Measurements from ENCODE around the gene TUBB3. TPM values are rescaled to one million over a fixed set of nuclear protein-coding genes. Genes with fewer than 3 reads are reported as not detected.

Gene TUBB3
- total RNA-seq, 1 experiment from 2014 or later = 173 TPM

DNA sequence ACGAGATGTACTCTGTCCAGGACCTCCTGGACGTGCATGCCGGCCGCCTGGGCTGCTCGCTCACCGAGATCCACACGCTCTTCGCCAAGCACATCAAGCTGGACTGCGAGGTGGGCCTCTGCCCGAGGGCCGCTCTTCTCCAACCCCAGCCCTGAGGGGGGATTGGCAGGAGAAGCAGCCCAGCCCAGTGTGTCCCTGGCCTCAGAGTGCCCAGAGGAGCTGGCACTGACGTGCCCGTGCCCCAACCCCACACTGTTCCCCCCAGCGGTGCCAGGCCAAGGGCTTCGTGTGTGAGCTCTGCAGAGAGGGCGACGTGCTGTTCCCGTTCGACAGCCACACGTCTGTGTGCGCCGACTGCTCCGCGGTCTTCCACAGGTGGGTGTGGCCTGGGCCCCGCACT lies 41.1 kb downstream of the TUBB3 start (continued):
- TF ChIP-seq, protein P1, sequence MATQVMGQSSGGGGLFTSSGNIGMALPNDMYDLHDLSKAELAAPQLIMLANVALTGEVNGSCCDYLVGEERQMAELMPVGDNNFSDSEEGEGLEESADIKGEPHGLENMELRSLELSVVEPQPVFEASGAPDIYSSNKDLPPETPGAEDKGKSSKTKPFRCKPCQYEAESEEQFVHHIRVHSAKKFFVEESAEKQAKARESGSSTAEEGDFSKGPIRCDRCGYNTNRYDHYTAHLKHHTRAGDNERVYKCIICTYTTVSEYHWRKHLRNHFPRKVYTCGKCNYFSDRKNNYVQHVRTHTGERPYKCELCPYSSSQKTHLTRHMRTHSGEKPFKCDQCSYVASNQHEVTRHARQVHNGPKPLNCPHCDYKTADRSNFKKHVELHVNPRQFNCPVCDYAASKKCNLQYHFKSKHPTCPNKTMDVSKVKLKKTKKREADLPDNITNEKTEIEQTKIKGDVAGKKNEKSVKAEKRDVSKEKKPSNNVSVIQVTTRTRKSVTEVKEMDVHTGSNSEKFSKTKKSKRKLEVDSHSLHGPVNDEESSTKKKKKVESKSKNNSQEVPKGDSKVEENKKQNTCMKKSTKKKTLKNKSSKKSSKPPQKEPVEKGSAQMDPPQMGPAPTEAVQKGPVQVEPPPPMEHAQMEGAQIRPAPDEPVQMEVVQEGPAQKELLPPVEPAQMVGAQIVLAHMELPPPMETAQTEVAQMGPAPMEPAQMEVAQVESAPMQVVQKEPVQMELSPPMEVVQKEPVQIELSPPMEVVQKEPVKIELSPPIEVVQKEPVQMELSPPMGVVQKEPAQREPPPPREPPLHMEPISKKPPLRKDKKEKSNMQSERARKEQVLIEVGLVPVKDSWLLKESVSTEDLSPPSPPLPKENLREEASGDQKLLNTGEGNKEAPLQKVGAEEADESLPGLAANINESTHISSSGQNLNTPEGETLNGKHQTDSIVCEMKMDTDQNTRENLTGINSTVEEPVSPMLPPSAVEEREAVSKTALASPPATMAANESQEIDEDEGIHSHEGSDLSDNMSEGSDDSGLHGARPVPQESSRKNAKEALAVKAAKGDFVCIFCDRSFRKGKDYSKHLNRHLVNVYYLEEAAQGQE (IDR thresholded peaks at IDR 0.05; ENCODE audit: low read depth) = no peak
- TF ChIP-seq SP1 (IDR thresholded peaks at IDR 0.05; ENCODE audit: low read depth) = no peak
- TF ChIP-seq EGR1 (IDR thresholded peaks at IDR 0.05; ENCODE audit: low read depth) = no peak
- TF ChIP-seq CBX3 (IDR thresholded peaks at IDR 0.05; ENCODE audit: low read depth) = no peak
- no peak for TF ChIP-seq EZH2phosphoT487 (IDR thresholded peaks at IDR 0.05; ENCODE audit: borderline replicate concordance)
- no peak for TF ChIP-seq CTCF (IDR thresholded peaks at IDR 0.05 in 2 of 3, conservative IDR thresholded peaks at IDR 0.05 in 1 of 3; ENCODE audit: borderline replicate concordance in 1 of 3, insufficient read depth in 1 of 3, low read depth in 2 of 3, low read length in 2 of 3)
- TF ChIP-seq EZH2 (IDR thresholded peaks at IDR 0.05) = no peak

DNA sequence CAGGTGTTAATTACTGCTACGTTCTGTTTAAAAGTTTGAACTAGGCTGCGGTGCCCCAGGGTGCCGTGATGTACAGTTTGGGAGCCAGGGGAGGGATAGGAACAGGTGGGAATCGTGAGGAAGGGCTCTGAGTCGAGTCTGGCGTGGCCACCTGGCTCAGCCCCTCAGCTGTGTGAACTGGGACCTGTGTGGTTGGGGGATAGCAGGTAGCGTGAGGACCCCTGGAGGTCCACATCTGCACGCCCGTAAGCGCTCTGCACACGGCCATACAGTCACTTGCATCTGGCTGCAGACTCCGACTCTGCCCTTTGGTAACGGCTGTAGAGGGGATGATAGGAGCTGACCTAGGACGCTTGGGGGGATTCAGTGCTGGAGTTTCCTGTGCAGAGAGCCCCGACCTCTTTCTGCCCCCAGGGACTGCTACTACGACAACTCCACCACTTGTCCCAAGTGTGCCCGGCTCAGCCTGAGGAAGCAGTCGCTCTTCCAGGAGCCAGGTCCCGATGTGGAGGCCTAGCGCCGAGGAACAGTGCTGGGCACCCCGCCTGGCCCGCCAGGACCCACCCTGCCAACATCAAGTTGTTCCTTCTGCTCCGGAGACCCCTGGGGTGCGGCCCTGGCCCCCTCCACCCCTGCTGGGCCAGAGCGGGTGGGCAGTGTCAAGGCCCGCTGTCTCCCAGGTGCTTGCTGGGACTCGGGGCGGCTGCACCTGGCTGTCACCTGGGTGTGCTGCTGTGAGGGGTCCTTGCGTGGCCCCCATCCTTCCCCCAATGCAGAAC lies 42.5 kb downstream of the TUBB3 start:
- ATAC-seq = no peak
- H3K9ac ChIP-seq (ENCODE audit: low read length) = no peak overlapping the region
- ChIA-PET RAD21 (ENCODE audit: low non-redundant PET in 1 of 2, low total read pairs in 2 of 2, uncharacterized antibody in 2 of 2, unreplicated experiment in 2 of 2) (no interaction called here), CTCF (no interaction called here), POLR2A (no interaction called here)
- DNase-seq (ENCODE audit: low read depth, low spot score) = no peak
- H3K36me3 ChIP-seq (ENCODE audit: control insufficient read depth in 1 of 2, insufficient read depth in 2 of 2, low read length in 2 of 2) = peaks cover 2 to 14% of the 10 kb centered on the region in 2 experiments; a peak in 1 of 4 replicates
- no TSS peak for BruUV-seq (replicated peaks)
- H2AFZ ChIP-seq (ENCODE audit: low read depth, low read length, poor library complexity, severe bottlenecking) = no peak overlapping the region
- intact Hi-C loops (cut with micrococcal nuclease) = no loop called here
- H3K4me2 ChIP-seq (ENCODE audit: low read length) = no peak overlapping the region
- no peak for TF ChIP-seq EZH2 (IDR thresholded peaks at IDR 0.05)
- TF ChIP-seq, protein P2, sequence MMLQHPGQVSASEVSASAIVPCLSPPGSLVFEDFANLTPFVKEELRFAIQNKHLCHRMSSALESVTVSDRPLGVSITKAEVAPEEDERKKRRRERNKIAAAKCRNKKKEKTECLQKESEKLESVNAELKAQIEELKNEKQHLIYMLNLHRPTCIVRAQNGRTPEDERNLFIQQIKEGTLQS (IDR thresholded peaks at IDR 0.05) = no peak
- no peak for TF ChIP-seq RAD21 (IDR thresholded peaks at IDR 0.05; ENCODE audit: low read depth)
- no peak for TF ChIP-seq ZFX (IDR thresholded peaks at IDR 0.05)
- no peak for TF ChIP-seq POLR2A (IDR thresholded peaks at IDR 0.05; ENCODE audit: borderline replicate concordance, extremely low read depth, insufficient read depth, insufficient read length)
- no peak for TF ChIP-seq YY1 (IDR thresholded peaks at IDR 0.05; ENCODE audit: extremely low read depth, insufficient replicate concordance, low read depth, low read length)
- TF ChIP-seq, protein P1 (IDR thresholded peaks at IDR 0.05; ENCODE audit: low read depth) = no peak
- TF ChIP-seq SP1 (IDR thresholded peaks at IDR 0.05; ENCODE audit: low read depth) = no peak
- TF ChIP-seq TCF7L2 (IDR thresholded peaks at IDR 0.05; ENCODE audit: borderline replicate concordance, extremely low read depth, insufficient read depth, insufficient read length) = no peak
- TF ChIP-seq EGR1 (IDR thresholded peaks at IDR 0.05; ENCODE audit: low read depth) = no peak
- no peak for TF ChIP-seq POLR2AphosphoS5 (IDR thresholded peaks at IDR 0.05; ENCODE audit: low read depth, low read length)
- no peak for TF ChIP-seq SRF (IDR thresholded peaks at IDR 0.05; ENCODE audit: low read depth)
- H3K4me3 ChIP-seq (replicated peaks in 1 of 2; ENCODE audit: low read depth in 1 of 2, low read length in 2 of 2) = no peak overlapping the region
- H4K20me1 ChIP-seq (ENCODE audit: insufficient read depth) = no peaks in the 10 kb centered on the region
- no peaks in the 10 kb centered on the region for H3K4me1 ChIP-seq (ENCODE audit: control insufficient read depth in 1 of 2, insufficient read depth in 2 of 2, low read length in 2 of 2)
- no peak overlapping the region for H3K27ac ChIP-seq (ENCODE audit: low read depth, low read length)
- H3K9me2 ChIP-seq (ENCODE audit: insufficient read depth) = no peaks in the 10 kb centered on the region
- H3K79me2 ChIP-seq (ENCODE audit: insufficient read depth, low read length) = no peaks in the 10 kb centered on the region
- no peaks in the 10 kb centered on the region for H3K27me3 ChIP-seq (ENCODE audit: insufficient read depth, low read length)
- H3K9me3 ChIP-seq (ENCODE audit: control insufficient read depth in 1 of 2, insufficient read depth in 1 of 2, low read depth in 1 of 2, low read length in 2 of 2) = no peaks in the 10 kb centered on the region

Measured in HCT116 (cell line).